Esophagus muscularis mucosa (tissue), 4 donors: ENCODE data around the gene CHORDC1. TPM values are rescaled to one million over a fixed set of nuclear protein-coding genes. Genes with fewer than 3 reads are reported as not detected.
"Not testable (repeated sequence)": the region's sequence is repeated elsewhere in the genome, so short reads cannot be mapped to it uniquely, and the experiment has no call there.

Source experiments
- DNase-seq: peaks from one replicate; pipeline ENCODE4 v3.0.0-alpha.2; 2017; ENCODE audit errors: extremely low spot score
- H3K27ac ChIP-seq, 4 donors: fragments of 200-600 bp; sonication (generic); replicated peaks in 1 of 4; 1 replicate in 3 of 4; 2 replicates in 1 of 4; pipeline ENCODE4 v1.5.1; 2016 to 2019; ENCODE audit warnings: mild to moderate bottlenecking in 1 of 4
- H3K27me3 ChIP-seq, 4 donors: fragments of 200-600 bp; sonication (generic); one replicate each; pipeline versions ENCODE4 v1.5.1 to v1.6.0; 2016 to 2019
- H3K36me3 ChIP-seq, 4 donors: fragments of 200-600 bp; sonication (generic); one replicate each; pipeline ENCODE4 v1.5.1; 2016 to 2019
- H3K4me1 ChIP-seq, 4 donors: fragments of 200-600 bp; sonication (generic); one replicate each; pipeline ENCODE4 v1.5.1; 2016 to 2019
- H3K4me3 ChIP-seq, 4 donors: fragments of 200-600 bp; sonication (generic); 1 replicate in 2 of 4; 2 replicates in 2 of 4; pipeline ENCODE4 v1.5.1; 2016 to 2019; ENCODE audit warnings: mild to moderate bottlenecking in 4 of 4, moderate library complexity in 1 of 4
- H3K9me3 ChIP-seq, 4 donors: fragments of 200-600 bp; sonication (generic); 1 replicate in 3 of 4; 2 replicates in 1 of 4; pipeline ENCODE4 v1.5.1; 2016 to 2019
- CTCF ChIP-seq, 3 experiments: fragments of 200-600 bp in 2 of 3; fragments of 450-650 bp in 1 of 3; sonication (generic) in 2 of 3; IDR thresholded peaks; one replicate each; pipeline ENCODE4 v1.5.1; 2017 to 2019; ENCODE audit warnings: antibody characterized with exemption in 3 of 3, mild to moderate bottlenecking in 2 of 3, moderate library complexity in 1 of 3
- EP300 ChIP-seq: sonication (generic); formaldehyde crosslinking; IDR thresholded peaks from one replicate; pipeline ENCODE4 v1.6.1; 2017; ENCODE audit warnings: antibody characterized with exemption
- POLR2A ChIP-seq: fragments of 450-650 bp; IDR thresholded peaks from one replicate; pipeline ENCODE4 v1.6.1; 2017; ENCODE audit warnings: antibody characterized with exemption, moderate library complexity, mild to moderate bottlenecking, low read depth
- POLR2AphosphoS5 ChIP-seq, 2 donors: sonication (generic); formaldehyde crosslinking; IDR thresholded peaks; one replicate each; pipeline ENCODE4 v1.6.1; 2017; ENCODE audit warnings: antibody characterized with exemption in 2 of 2
- WGBS: methylation state at CpG from one replicate; pipeline ENCODE4 v1.1.5; 2018; 5-methylcytosine and 5-hydroxymethylcytosine counted together
- intact Hi-C: fragments of 100-400 bp; cut with DNase I; formaldehyde crosslinking; loops from one replicate; pipeline ENCODE4 v1.15.1; 2023
- total RNA-seq, 4 donors: library from RNA; depleted of rRNA; stranded (reverse); fragments of >200 nt; gene quantifications; one replicate each; pipeline versions ENCODE4 v1.1.0 to v1.2.1, GENCODE V29; 2016

Gene CHORDC1
- total RNA-seq, 4 donors from 2014 or later, result 37.6 to 71.8 (median 45.4) TPM

- intact Hi-C loops, result no loop called here
- peaks cover 34 to 54% (median 53%) of the 10 kb centered on the region in 4 donors for H3K4me1 ChIP-seq
Observed at GRCh38 chr11:90218606-90219005, 4.2 kb downstream of the CHORDC1 start.

DNA sequence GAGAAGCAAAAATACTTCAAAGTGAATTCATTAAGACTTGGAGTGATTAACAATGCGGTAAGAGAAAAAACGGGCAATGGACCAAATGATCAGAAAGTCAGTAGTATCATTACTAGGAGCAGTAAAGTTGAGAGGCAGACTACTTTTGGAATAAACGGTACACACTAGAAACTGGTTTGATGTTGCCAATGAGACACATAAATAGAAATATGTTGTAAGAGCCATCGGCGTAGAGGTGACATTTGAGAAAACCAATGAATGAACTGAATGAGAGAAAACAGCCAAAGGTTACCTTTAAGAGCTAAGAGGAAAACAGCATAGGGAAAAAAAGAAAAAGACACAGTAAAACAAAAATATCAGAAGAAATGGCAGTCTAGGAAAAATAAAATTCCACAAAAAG lies 6.2 kb downstream of the CHORDC1 start:
- intact Hi-C loops, result no loop called here
- peaks cover 5 to 31% (median 15%) of the 10 kb centered on the region in 4 donors for H3K36me3 ChIP-seq
- no peak for TF ChIP-seq EP300
- no peak for TF ChIP-seq POLR2A
- TF ChIP-seq POLR2AphosphoS5 (IDR thresholded peaks at IDR 0.05), result no peak
- no peak for TF ChIP-seq CTCF (IDR thresholded peaks at IDR 0.05)
- 89% methylated on average over 5 of the region's 5 CpGs for WGBS
- no peak for DNase-seq
- H3K27ac ChIP-seq, result no peak overlapping the region
- no peaks in the 10 kb centered on the region for H3K27me3 ChIP-seq
- H3K4me1 ChIP-seq, result peaks cover 30 to 49% (median 47%) of the 10 kb centered on the region in 4 donors
- H3K4me3 ChIP-seq, result no peak overlapping the region
- no peaks in the 10 kb centered on the region for H3K9me3 ChIP-seq

More at GRCh38 chr11:90218606-90219005, 4.2 kb downstream of the CHORDC1 start:
- no peak overlapping the region for H3K4me3 ChIP-seq
- H3K27me3 ChIP-seq, result no peaks in the 10 kb centered on the region
- DNase-seq, result no peak
- 76% methylated on average over 2 of the region's 2 CpGs for WGBS
- TF ChIP-seq POLR2A, result no peak
- no peak for TF ChIP-seq POLR2AphosphoS5 (IDR thresholded peaks at IDR 0.05)
- TF ChIP-seq EP300, result no peak
- TF ChIP-seq CTCF (IDR thresholded peaks at IDR 0.05), result no peak
- H3K27ac ChIP-seq, result no peak overlapping the region
- H3K36me3 ChIP-seq, result peaks cover 2 to 14% (median 4%) of the 10 kb centered on the region in 4 donors
- H3K9me3 ChIP-seq, result no peaks in the 10 kb centered on the region

DNA sequence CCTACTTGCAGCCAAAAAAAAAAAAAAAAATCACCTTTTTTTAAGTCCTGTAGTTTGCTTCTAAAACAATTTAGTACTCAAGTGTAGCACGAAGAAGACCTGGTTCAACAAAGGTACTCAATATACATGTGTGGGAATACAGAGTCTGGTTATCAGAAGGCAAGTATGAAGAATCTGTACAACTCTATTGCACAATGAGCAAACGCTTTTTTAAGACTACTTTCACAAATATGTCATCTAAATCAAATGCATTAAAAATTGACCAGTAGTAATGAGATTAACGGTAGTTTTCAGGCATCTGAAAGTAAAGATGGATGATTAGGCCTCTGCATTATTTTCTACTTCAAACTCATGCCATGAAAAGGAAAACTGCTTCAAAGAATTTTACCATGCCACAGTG lies 9.5 kb downstream of the CHORDC1 start:
- peaks cover 6 to 53% (median 35%) of the 10 kb centered on the region in 4 donors for H3K36me3 ChIP-seq

GRCh38 chr11:90208857-90209256 lies 14.0 kb downstream of the CHORDC1 start:
- DNase-seq, result no peak
- Histone ChIP-seq H3K36me3 (peaks cover 13 to 78% (median 57%) of the 10 kb centered on the region in 4 donors), H3K4me3 (no peak overlapping the region), H3K27ac (no peak overlapping the region), H3K4me1 (peaks cover 0 to 5% (median 0%) of the 10 kb centered on the region in 4 donors), H3K9me3 (no peaks in the 10 kb centered on the region), H3K27me3 (no peaks in the 10 kb centered on the region)
- intact Hi-C loops, result no loop called here
- TF ChIP-seq EP300, result no peak
- no peak for TF ChIP-seq CTCF (IDR thresholded peaks at IDR 0.05)
- TF ChIP-seq POLR2A, result no peak
- TF ChIP-seq POLR2AphosphoS5 (IDR thresholded peaks at IDR 0.05), result no peak
- 89% methylated on average over 2 of the region's 2 CpGs for WGBS

More for the DNA sequence above, 9.5 kb downstream of the CHORDC1 start:
- no peaks in the 10 kb centered on the region for H3K9me3 ChIP-seq
- H3K4me1 ChIP-seq, result peaks cover 8 to 18% (median 15%) of the 10 kb centered on the region in 4 donors
- TF ChIP-seq EP300 (no peak), POLR2AphosphoS5 (IDR thresholded peaks at IDR 0.05) (no peak), CTCF (IDR thresholded peaks at IDR 0.05) (no peak)
- WGBS, result 85% methylated on average over 3 of the region's 3 CpGs
- intact Hi-C loops, result no loop called here
- DNase-seq, result no peak
- no peak overlapping the region for H3K27ac ChIP-seq
- H3K27me3 ChIP-seq, result no peaks in the 10 kb centered on the region
- H3K4me3 ChIP-seq, result no peak overlapping the region

- H3K27me3 ChIP-seq, H3K4me3 ChIP-seq, intact Hi-C loops, H3K4me1 ChIP-seq, H3K9me3 ChIP-seq, DNase-seq, H3K27ac ChIP-seq: not testable (repeated sequence)
- peaks cover 8 to 78% (median 55%) of the 10 kb centered on the region in 4 donors for H3K36me3 ChIP-seq
- WGBS, result 94% methylated on average over 10 of the region's 10 CpGs
Observed at GRCh38 chr11:90207992-90208391, 14.9 kb downstream of the CHORDC1 start.
